ENCODE measurements around the gene LIN37. TPM values are rescaled to one million over a fixed set of nuclear protein-coding genes. Genes with fewer than 3 reads are reported as not detected.

LIN37 gene
- total and polyA plus RNA-seq, 9 of the 15 experiments (the other 6 are each of a cell fraction or from before 2014, with no cell fraction given), result 1.2 to 12.5 (median 8.6) TPM

GRCh38 chr19:35702223-35703012 lies 46.0 kb upstream of the LIN37 start (continued):
- TF ChIP-seq SREBF1 (IDR thresholded peaks at IDR 0.05; ENCODE audit: borderline replicate concordance, low read depth, low read length) (no peak), RBFOX2 (IDR thresholded peaks at IDR 0.05; ENCODE audit: low read depth, low read length) (peak; percentile 68), KDM1A (IDR thresholded peaks at IDR 0.05) (no peak), STAT5A (IDR thresholded peaks at IDR 0.05; ENCODE audit: borderline replicate concordance, low read length) (no peak), E2F8 (IDR thresholded peaks at IDR 0.05; ENCODE audit: low read depth, partially characterized antibody) (no peak), HNRNPLL (IDR thresholded peaks at IDR 0.05; ENCODE audit: low read depth, low read length, poor library complexity, severe bottlenecking) (peak; percentile 54), ARID2 (IDR thresholded peaks at IDR 0.05) (no peak), ATF1 (CRISPR knock-in tag; IDR thresholded peaks at IDR 0.05) (no peak), ATF1 (tag; IDR thresholded peaks at IDR 0.05) (peak; percentile 82), ZFP36 (IDR thresholded peaks at IDR 0.05; ENCODE audit: low read depth, low read length, partially characterized antibody) (no peak), ESRRA (IDR thresholded peaks at IDR 0.05; ENCODE audit: borderline replicate concordance, low read depth) (no peak), ARNT (IDR thresholded peaks at IDR 0.05) (no peak), CREM (IDR thresholded peaks at IDR 0.05; ENCODE audit: low read depth) (peak; percentile 66), HDAC6 (IDR thresholded peaks at IDR 0.05; ENCODE audit: low read depth, low read length) (peak; percentile 98), FOXK2 (conservative IDR thresholded peaks at IDR 0.05 in 1 of 2, IDR thresholded peaks at IDR 0.05 in 1 of 2; ENCODE audit: low read depth in 2 of 2) (no peak), SPI1 (IDR thresholded peaks at IDR 0.05; ENCODE audit: borderline replicate concordance, low read depth, low read length) (no peak), ZNF384 (IDR thresholded peaks at IDR 0.05; ENCODE audit: low read depth, low read length) (no peak), L3MBTL2 (IDR thresholded peaks at IDR 0.05) (peak; percentile 51; the same call in 1 of the 2 replicates), MTA1 (IDR thresholded peaks at IDR 0.05; ENCODE audit: borderline replicate concordance) (no peak), PHTF2 (CRISPR knock-in tag; IDR thresholded peaks at IDR 0.05) (no peak), BCOR (IDR thresholded peaks at IDR 0.05) (no peak), FOS (IDR thresholded peaks at IDR 0.05; ENCODE audit: extremely low read depth, insufficient read length) (peak; percentile 99), SOX6 (IDR thresholded peaks at IDR 0.05) (no peak), SMAD2 (IDR thresholded peaks at IDR 0.05; ENCODE audit: low read depth, low read length) (no peak), POLR2G (IDR thresholded peaks at IDR 0.05; ENCODE audit: low read depth, low read length) (peak; percentile 71)
- TF ChIP-seq, protein P1, sequence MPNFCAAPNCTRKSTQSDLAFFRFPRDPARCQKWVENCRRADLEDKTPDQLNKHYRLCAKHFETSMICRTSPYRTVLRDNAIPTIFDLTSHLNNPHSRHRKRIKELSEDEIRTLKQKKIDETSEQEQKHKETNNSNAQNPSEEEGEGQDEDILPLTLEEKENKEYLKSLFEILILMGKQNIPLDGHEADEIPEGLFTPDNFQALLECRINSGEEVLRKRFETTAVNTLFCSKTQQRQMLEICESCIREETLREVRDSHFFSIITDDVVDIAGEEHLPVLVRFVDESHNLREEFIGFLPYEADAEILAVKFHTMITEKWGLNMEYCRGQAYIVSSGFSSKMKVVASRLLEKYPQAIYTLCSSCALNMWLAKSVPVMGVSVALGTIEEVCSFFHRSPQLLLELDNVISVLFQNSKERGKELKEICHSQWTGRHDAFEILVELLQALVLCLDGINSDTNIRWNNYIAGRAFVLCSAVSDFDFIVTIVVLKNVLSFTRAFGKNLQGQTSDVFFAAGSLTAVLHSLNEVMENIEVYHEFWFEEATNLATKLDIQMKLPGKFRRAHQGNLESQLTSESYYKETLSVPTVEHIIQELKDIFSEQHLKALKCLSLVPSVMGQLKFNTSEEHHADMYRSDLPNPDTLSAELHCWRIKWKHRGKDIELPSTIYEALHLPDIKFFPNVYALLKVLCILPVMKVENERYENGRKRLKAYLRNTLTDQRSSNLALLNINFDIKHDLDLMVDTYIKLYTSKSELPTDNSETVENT (CRISPR knock-in tag; IDR thresholded peaks at IDR 0.05), result peak; percentile 24; the same call in 1 of the 2 replicates

Data from K562 (cell line).